Osteoblast (primary cell): ENCODE data around the gene SNX1. TPM values are rescaled to one million over a fixed set of nuclear protein-coding genes. Genes with fewer than 3 reads are reported as not detected.

Experiments used
- DNase-seq: peaks from one replicate; pipeline ENCODE4 v3.0.0; 2011; ENCODE audit warnings: low spot score, mixed read lengths; ENCODE audit not compliant: insufficient read length; ENCODE audit errors: missing footprints
- H2AFZ ChIP-seq: 2 replicates; pipeline ENCODE4 v1.6.0; 2011; ENCODE audit warnings: mild to moderate bottlenecking, low read length
- H3K27ac ChIP-seq: 2 replicates; pipeline ENCODE4 v1.5.1; 2011; ENCODE audit warnings: mild to moderate bottlenecking, low read depth, low read length, moderate library complexity
- H3K27me3 ChIP-seq: 2 replicates; pipeline ENCODE4 v1.6.0; 2012; ENCODE audit warnings: mild to moderate bottlenecking, control low read depth, inconsistent platforms, low read length, moderate library complexity; ENCODE audit not compliant: insufficient read depth
- H3K36me3 ChIP-seq: 2 replicates; pipeline ENCODE4 v1.5.1; 2011; ENCODE audit warnings: mild to moderate bottlenecking, low read length, control low read depth, moderate library complexity; ENCODE audit not compliant: insufficient read depth
- H3K4me1 ChIP-seq: 2 replicates; pipeline ENCODE4 v1.5.1; 2011; ENCODE audit warnings: mild to moderate bottlenecking, low read length, control low read depth, moderate library complexity; ENCODE audit not compliant: insufficient read depth
- H3K4me2 ChIP-seq: 2 replicates; pipeline ENCODE4 v1.6.0; 2011; ENCODE audit warnings: mild to moderate bottlenecking, low read length; ENCODE audit not compliant: insufficient read depth
- H3K4me3 ChIP-seq: fragments of 200-600 bp; sonication (generic); 3 replicates; pipeline ENCODE4 v1.5.1; 2012; ENCODE audit warnings: mild to moderate bottlenecking, low read length, inconsistent platforms; ENCODE audit not compliant: insufficient read depth
- H3K79me2 ChIP-seq: 2 replicates; pipeline ENCODE4 v1.6.0; 2012; ENCODE audit warnings: mild to moderate bottlenecking, low read length, control low read depth, inconsistent platforms; ENCODE audit not compliant: insufficient read depth
- H3K9me3 ChIP-seq: 2 replicates; pipeline ENCODE4 v1.5.1; 2011; ENCODE audit warnings: low read depth, low read length, control low read depth
- H4K20me1 ChIP-seq: 2 replicates; pipeline ENCODE4 v1.6.0; 2012; ENCODE audit warnings: mild to moderate bottlenecking, low read length, control low read depth; ENCODE audit not compliant: insufficient read depth
- CTCF ChIP-seq: IDR thresholded peaks from 2 replicates; pipeline ENCODE4 v1.5.1; 2011; ENCODE audit warnings: mild to moderate bottlenecking, low read depth, low read length, moderate library complexity; ENCODE audit errors: extremely low read depth
- total RNA-seq: library from RNA; depleted of rRNA; stranded (reverse); fragments of >200 nt; gene quantifications from 2 replicates; pipeline ENCODE4 v1.2.3, GENCODE V29; 2012

The SNX1 gene
- total RNA-seq, 1 donor, result 51.0 TPM

GRCh38 chr15:64144565-64145281 is 48.9 kb downstream of the SNX1 start:
- no peak overlapping the region for H3K4me2 ChIP-seq
- TF ChIP-seq CTCF, result no peak

GRCh38 chr15:64146041-64146440 is 50.3 kb downstream of the SNX1 start:
- Histone ChIP-seq H3K9me3 (no peaks in the 10 kb centered on the region), H3K4me2 (no peak overlapping the region), H3K4me3 (no peak overlapping the region), H3K27me3 (peaks cover 3% of the 10 kb centered on the region), H3K36me3 (peaks cover 25% of the 10 kb centered on the region), H4K20me1 (no peaks in the 10 kb centered on the region), H3K79me2 (no peaks in the 10 kb centered on the region), H3K4me1 (peaks cover under 1% of the 10 kb centered on the region), H3K27ac (no peak overlapping the region), H2AFZ (no peak overlapping the region)
- no peak for DNase-seq
- TF ChIP-seq CTCF, result no peak

More at GRCh38 chr15:64144565-64145281, 48.9 kb downstream of the SNX1 start:
- Histone ChIP-seq H3K36me3 (peaks cover 25% of the 10 kb centered on the region), H2AFZ (no peak overlapping the region), H3K27me3 (no peaks in the 10 kb centered on the region), H3K4me1 (no peaks in the 10 kb centered on the region), H3K27ac (no peak overlapping the region), H3K4me3 (no peak overlapping the region), H3K79me2 (no peaks in the 10 kb centered on the region), H3K9me3 (no peaks in the 10 kb centered on the region), H4K20me1 (no peaks in the 10 kb centered on the region)
- DNase-seq, result no peak

GRCh38 chr15:64146520-64146884 is 50.7 kb downstream of the SNX1 start:
- no peak for DNase-seq
- Histone ChIP-seq H3K27ac (no peak overlapping the region), H3K27me3 (peaks cover 5% of the 10 kb centered on the region), H4K20me1 (no peaks in the 10 kb centered on the region), H3K36me3 (peaks cover 21% of the 10 kb centered on the region), H3K9me3 (no peaks in the 10 kb centered on the region), H3K79me2 (no peaks in the 10 kb centered on the region), H3K4me1 (peaks cover 3% of the 10 kb centered on the region), H2AFZ (no peak overlapping the region), H3K4me3 (no peak overlapping the region), H3K4me2 (no peak overlapping the region)
- TF ChIP-seq CTCF, result no peak

- H3K4me3 ChIP-seq, result no peak overlapping the region
- no peak overlapping the region for H3K27ac ChIP-seq
- H3K4me1 ChIP-seq, result peaks cover 3% of the 10 kb centered on the region
- no peak overlapping the region for H3K4me2 ChIP-seq
- no peak overlapping the region for H2AFZ ChIP-seq
- no peak for DNase-seq
- H3K79me2 ChIP-seq, result no peaks in the 10 kb centered on the region
- H3K9me3 ChIP-seq, result no peaks in the 10 kb centered on the region
- H3K36me3 ChIP-seq, result peaks cover 18% of the 10 kb centered on the region
- no peaks in the 10 kb centered on the region for H4K20me1 ChIP-seq
- H3K27me3 ChIP-seq, result peaks cover 8% of the 10 kb centered on the region
- no peak for TF ChIP-seq CTCF
These were observed 51.3 kb downstream of the SNX1 start for GRCh38 chr15:64146885-64147681.
